Suprapubic skin (tissue), 3 donors: ENCODE measurements around the gene LAMC3.

Source experiments
- EP300 ChIP-seq: sonication (generic); formaldehyde crosslinking; IDR thresholded peaks from one replicate; pipeline ENCODE4 v1.6.1; 2017; ENCODE audit warnings: antibody characterized with exemption
- POLR2A ChIP-seq, 2 donors: fragments of 450-650 bp; IDR thresholded peaks; one replicate each; pipeline ENCODE4 v1.6.1; 2017; ENCODE audit warnings: antibody characterized with exemption in 2 of 2, mild to moderate bottlenecking in 2 of 2, moderate library complexity in 2 of 2
- TF ChIP-seq, protein P1 (sequence below), 2 donors: fragments of 200-600 bp in 1 of 2; fragments of 450-650 bp in 1 of 2; sonication (generic) in 1 of 2; IDR thresholded peaks; one replicate each; pipeline ENCODE4 v1.5.1; 2016 to 2019; ENCODE audit warnings: antibody characterized with exemption in 2 of 2, mild to moderate bottlenecking in 1 of 2, moderate library complexity in 1 of 2

DNA sequence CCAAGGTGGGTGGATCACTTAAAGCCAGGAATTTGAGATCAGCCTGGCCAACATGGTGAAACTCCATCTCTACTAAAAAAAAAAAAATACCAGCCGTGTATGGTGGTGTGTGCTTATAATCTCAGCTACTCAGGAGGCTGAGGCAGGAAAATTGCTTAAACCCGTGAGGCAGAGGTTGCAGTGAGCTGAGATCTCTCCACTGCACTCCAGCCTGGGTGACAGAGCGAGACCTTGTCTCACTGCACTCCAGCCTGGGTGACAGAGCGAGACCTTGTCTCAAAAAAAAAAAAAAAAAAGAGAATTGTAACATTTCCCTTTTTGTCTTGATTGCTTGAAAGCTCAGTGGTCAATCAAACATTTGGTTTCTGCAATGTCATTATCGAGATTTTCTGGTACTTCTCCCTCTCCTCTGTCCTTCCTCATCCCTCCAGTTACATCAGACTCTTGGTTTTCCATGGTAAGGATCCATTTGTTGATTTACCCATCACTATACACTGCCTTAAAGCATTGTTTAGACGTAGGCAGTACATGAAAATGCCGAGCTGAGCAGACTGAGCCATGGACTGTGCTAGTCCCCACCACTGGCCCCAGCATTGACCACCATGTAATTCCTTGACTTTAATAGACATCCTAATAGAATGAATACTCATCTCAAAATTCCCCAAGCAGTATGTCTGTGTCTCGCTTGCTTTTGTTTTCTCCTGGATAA is 75.8 kb downstream of the LAMC3 start:
- TF ChIP-seq, protein P1, sequence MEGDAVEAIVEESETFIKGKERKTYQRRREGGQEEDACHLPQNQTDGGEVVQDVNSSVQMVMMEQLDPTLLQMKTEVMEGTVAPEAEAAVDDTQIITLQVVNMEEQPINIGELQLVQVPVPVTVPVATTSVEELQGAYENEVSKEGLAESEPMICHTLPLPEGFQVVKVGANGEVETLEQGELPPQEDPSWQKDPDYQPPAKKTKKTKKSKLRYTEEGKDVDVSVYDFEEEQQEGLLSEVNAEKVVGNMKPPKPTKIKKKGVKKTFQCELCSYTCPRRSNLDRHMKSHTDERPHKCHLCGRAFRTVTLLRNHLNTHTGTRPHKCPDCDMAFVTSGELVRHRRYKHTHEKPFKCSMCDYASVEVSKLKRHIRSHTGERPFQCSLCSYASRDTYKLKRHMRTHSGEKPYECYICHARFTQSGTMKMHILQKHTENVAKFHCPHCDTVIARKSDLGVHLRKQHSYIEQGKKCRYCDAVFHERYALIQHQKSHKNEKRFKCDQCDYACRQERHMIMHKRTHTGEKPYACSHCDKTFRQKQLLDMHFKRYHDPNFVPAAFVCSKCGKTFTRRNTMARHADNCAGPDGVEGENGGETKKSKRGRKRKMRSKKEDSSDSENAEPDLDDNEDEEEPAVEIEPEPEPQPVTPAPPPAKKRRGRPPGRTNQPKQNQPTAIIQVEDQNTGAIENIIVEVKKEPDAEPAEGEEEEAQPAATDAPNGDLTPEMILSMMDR (IDR thresholded peaks at IDR 0.05), result no peak
- TF ChIP-seq POLR2A (IDR thresholded peaks at IDR 0.05), result no peak
- TF ChIP-seq EP300, result no peak
